Stomach (tissue), 9 donors: ENCODE results near the gene KCTD20. TPM values are rescaled to one million over a fixed set of nuclear protein-coding genes. Genes with fewer than 3 reads are reported as not detected.

Experiments used
- DNase-seq, 2 donors: peaks; one replicate each; pipeline versions ENCODE4 v3.0.0 to v3.0.0-alpha.2; 2013 to 2019
- H3K27ac ChIP-seq, 5 donors: fragments of 200-600 bp in 4 of 5; sonication (generic) in 4 of 5; one replicate each; pipeline ENCODE4 v1.5.1; 2013 to 2019; ENCODE audit warnings: mild to moderate bottlenecking in 1 of 5, moderate library complexity in 1 of 5
- H3K27me3 ChIP-seq, 3 donors: fragments of 200-600 bp; sonication (generic); one replicate each; pipeline ENCODE4 v1.5.1; 2017 to 2019; ENCODE audit warnings: mixed run types in 1 of 3
- H3K36me3 ChIP-seq, 4 donors: fragments of 200-600 bp; sonication (generic); 1 replicate in 3 of 4; 2 replicates in 1 of 4; pipeline ENCODE4 v1.5.1; 2016 to 2019
- H3K4me1 ChIP-seq, 4 donors: fragments of 200-600 bp; sonication (generic); one replicate each; pipeline ENCODE4 v1.5.1; 2016 to 2019
- H3K4me3 ChIP-seq, 4 donors: fragments of 200-600 bp; sonication (generic) in 3 of 4; one replicate each; pipeline ENCODE4 v1.5.1; 2016 to 2019; ENCODE audit warnings: mild to moderate bottlenecking in 1 of 4
- H3K9me3 ChIP-seq, 4 donors: fragments of 200-600 bp; sonication (generic); one replicate each; pipeline ENCODE4 v1.5.1; 2016 to 2019
- CTCF ChIP-seq, 7 experiments: fragments of 450-650 bp in 4 of 7; fragments of 200-600 bp in 3 of 7; sonication (generic) in 3 of 7; IDR thresholded peaks; one replicate each; pipeline ENCODE4 v1.5.1; 2016 to 2019; ENCODE audit warnings: antibody characterized with exemption in 7 of 7, control low read depth in 2 of 7, mild to moderate bottlenecking in 1 of 7
- EP300 ChIP-seq: sonication (generic); formaldehyde crosslinking; IDR thresholded peaks from one replicate; pipeline ENCODE4 v1.6.1; 2017; ENCODE audit warnings: antibody characterized with exemption
- POLR2A ChIP-seq, 4 donors: fragments of 450-650 bp; IDR thresholded peaks; one replicate each; pipeline ENCODE4 v1.6.1; 2016; ENCODE audit warnings: antibody characterized with exemption in 4 of 4, control low read depth in 2 of 4, mild to moderate bottlenecking in 1 of 4, moderate library complexity in 1 of 4
- POLR2AphosphoS5 ChIP-seq, 3 donors: sonication (generic); formaldehyde crosslinking; IDR thresholded peaks; one replicate each; pipeline ENCODE4 v1.6.1; 2016; ENCODE audit warnings: antibody characterized with exemption in 3 of 3
- WGBS, 5 donors: extraction: QIAGEN DNeasy Blood & Tissue Kit in 3 of 5; methylation state at CpG; one replicate each; pipeline versions ENCODE4 v1.1.5 to v1.1.7; 2013 to 2018; 5-methylcytosine and 5-hydroxymethylcytosine counted together
- intact Hi-C: fragments of 100-400 bp; cut with DNase I; formaldehyde crosslinking; loops from one replicate; pipeline ENCODE4 v1.15.1; 2023; ENCODE audit warnings: low total_unique reads
- polyA plus RNA-seq, 3 donors: library from polyadenylated mRNA; stranded (reverse); fragments of 200-250 nt; gene quantifications; one replicate each; pipeline ENCODE4 v1.2.3, GENCODE V29; 2013
- total RNA-seq, 5 donors: library from RNA; depleted of rRNA; stranded (reverse); fragments of >200 nt; gene quantifications; one replicate each; pipeline versions ENCODE4 v1.1.0 to v1.2.3, GENCODE V29; 2014 to 2016
- donor health status: healthy with polysubstance abuse.
- donor health status: Bipolar disorder and iron deficiency.
- donor health status: healthy.

KCTD20 gene
- total and polyA plus RNA-seq, 8 donors, result 10.3 to 72.7 (median 19.5) TPM

- DNase-seq, result peak in 1 of 2 donors; percentile 10
- H3K9me3 ChIP-seq, result no peaks in the 10 kb centered on the region
- no peak overlapping the region for H3K27ac ChIP-seq
- H3K27me3 ChIP-seq, result no peaks in the 10 kb centered on the region
- intact Hi-C loops, result no loop called here
- no peak overlapping the region for H3K4me3 ChIP-seq
- TF ChIP-seq CTCF (IDR thresholded peaks at IDR 0.05) (no peak), POLR2A (IDR thresholded peaks at IDR 0.05) (no peak), POLR2AphosphoS5 (IDR thresholded peaks at IDR 0.05) (no peak), EP300 (no peak)
- H3K36me3 ChIP-seq, result peaks cover 0 to 4% (median 0%) of the 10 kb centered on the region in 4 donors
- peaks cover 4 to 60% (median 28%) of the 10 kb centered on the region in 4 donors for H3K4me1 ChIP-seq
Observed at GRCh38 chr6:36459501-36459900, 16.7 kb downstream of the KCTD20 start.

GRCh38 chr6:36460916-36461315 lies 18.1 kb downstream of the KCTD20 start:
- intact Hi-C loops, result no loop called here
- no peak for DNase-seq
- H3K36me3 ChIP-seq, result peaks cover 0 to 4% (median 0%) of the 10 kb centered on the region in 4 donors
- no peak overlapping the region for H3K27ac ChIP-seq
- H3K4me1 ChIP-seq, result peaks cover 4 to 49% (median 21%) of the 10 kb centered on the region in 4 donors
- H3K27me3 ChIP-seq, result no peaks in the 10 kb centered on the region
- H3K4me3 ChIP-seq, result no peak overlapping the region
- TF ChIP-seq POLR2A (IDR thresholded peaks at IDR 0.05) (no peak), CTCF (IDR thresholded peaks at IDR 0.05) (no peak), POLR2AphosphoS5 (IDR thresholded peaks at IDR 0.05) (no peak), EP300 (no peak)
- no peaks in the 10 kb centered on the region for H3K9me3 ChIP-seq

- H3K36me3 ChIP-seq, result peaks cover 0 to 4% (median 0%) of the 10 kb centered on the region in 4 donors
- peaks cover 4 to 48% (median 21%) of the 10 kb centered on the region in 4 donors for H3K4me1 ChIP-seq
- H3K27ac ChIP-seq, result no peak overlapping the region
- no peak overlapping the region for H3K4me3 ChIP-seq
- no peaks in the 10 kb centered on the region for H3K9me3 ChIP-seq
- intact Hi-C loops, result no loop called here
- 29 to 55% (median 40%) methylated on average over 3 of the region's 3 CpGs for WGBS, 5 donors
- no peaks in the 10 kb centered on the region for H3K27me3 ChIP-seq
- no peak for DNase-seq
- no peak for TF ChIP-seq POLR2A (IDR thresholded peaks at IDR 0.05)
- TF ChIP-seq CTCF (IDR thresholded peaks at IDR 0.05), result no peak
- TF ChIP-seq POLR2AphosphoS5 (IDR thresholded peaks at IDR 0.05), result no peak
- TF ChIP-seq EP300, result no peak
Observed at GRCh38 chr6:36461646-36462045, 18.8 kb downstream of the KCTD20 start.

- Histone ChIP-seq H3K4me3 (no peak overlapping the region), H3K27ac (no peak overlapping the region), H3K9me3 (no peaks in the 10 kb centered on the region), H3K36me3 (no peaks in the 10 kb centered on the region), H3K4me1 (peaks cover 4 to 48% (median 21%) of the 10 kb centered on the region in 4 donors), H3K27me3 (no peaks in the 10 kb centered on the region)
- WGBS, 5 donors, result 63 to 90% (median 81%) methylated on average over 1 of the region's 1 CpG
- intact Hi-C loops, result no loop called here
- no peak for DNase-seq
- TF ChIP-seq POLR2AphosphoS5 (IDR thresholded peaks at IDR 0.05), result no peak
- TF ChIP-seq EP300, result no peak
- TF ChIP-seq POLR2A (IDR thresholded peaks at IDR 0.05), result no peak
- no peak for TF ChIP-seq CTCF (IDR thresholded peaks at IDR 0.05)
Observed at GRCh38 chr6:36463676-36464075, 20.9 kb downstream of the KCTD20 start.
